Measurements from ENCODE around the gene GBP4. TPM values are rescaled to one million over a fixed set of nuclear protein-coding genes. Genes with fewer than 3 reads are reported as not detected.

GBP4 gene
- total RNA-seq, 2 experiments from 2014 or later = 24.4 to 31.4 TPM

DNA sequence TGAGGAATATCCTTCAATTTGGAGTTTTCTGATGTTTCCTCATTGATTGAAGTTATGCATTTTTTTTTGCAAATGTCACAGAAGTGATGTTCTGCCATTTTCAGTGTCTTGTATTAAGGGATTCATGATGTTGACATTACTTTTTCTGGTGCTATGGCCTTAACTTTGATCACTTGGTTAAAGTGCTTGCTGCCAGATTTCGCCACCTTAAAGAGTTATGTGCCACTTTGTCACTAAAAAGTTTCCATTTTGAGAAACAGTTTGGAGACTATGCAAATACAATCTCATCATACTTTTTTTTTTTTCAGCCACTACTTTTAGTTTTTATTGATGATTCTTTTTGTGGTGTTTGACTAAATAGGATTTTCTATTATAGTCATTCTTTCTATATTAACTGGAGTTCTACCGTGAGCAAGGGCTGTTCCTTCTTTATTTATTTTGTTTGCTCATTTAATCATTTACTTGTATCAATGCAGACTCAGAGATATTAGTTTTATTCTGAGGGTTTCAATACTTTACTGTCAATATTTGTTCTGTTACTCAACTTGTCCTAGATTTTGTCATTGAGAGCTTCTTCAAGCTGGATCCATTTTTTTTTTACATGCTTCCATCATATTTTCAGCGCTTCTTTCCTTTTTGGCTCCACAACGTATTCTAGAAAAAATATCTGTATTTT, 26.1 kb downstream of the GBP4 start:
- POLR2A ChIA-PET = no interaction called here

DNA sequence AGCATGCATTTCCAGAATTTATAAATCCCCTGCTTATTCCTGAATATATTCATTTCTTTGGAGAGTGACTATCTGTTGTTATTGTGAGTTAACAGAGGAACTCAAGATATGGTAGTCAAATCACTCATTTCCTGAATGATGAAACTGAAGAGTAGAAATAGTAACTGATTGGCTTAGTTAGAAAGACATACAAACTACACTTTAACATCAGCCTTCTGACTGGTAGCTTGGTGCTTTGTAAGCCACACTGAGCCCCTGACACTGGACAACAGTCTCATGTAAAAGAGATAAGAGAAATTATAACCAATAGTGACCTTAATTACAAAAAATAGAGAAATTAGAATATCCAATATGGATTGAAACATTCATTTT, 27.7 kb downstream of the GBP4 start:
- CTCF ChIA-PET = no interaction called here
- POLR2A ChIA-PET = no interaction called here

More for the DNA sequence above, 26.1 kb downstream of the GBP4 start:
- CTCF ChIA-PET = no interaction called here

DNA sequence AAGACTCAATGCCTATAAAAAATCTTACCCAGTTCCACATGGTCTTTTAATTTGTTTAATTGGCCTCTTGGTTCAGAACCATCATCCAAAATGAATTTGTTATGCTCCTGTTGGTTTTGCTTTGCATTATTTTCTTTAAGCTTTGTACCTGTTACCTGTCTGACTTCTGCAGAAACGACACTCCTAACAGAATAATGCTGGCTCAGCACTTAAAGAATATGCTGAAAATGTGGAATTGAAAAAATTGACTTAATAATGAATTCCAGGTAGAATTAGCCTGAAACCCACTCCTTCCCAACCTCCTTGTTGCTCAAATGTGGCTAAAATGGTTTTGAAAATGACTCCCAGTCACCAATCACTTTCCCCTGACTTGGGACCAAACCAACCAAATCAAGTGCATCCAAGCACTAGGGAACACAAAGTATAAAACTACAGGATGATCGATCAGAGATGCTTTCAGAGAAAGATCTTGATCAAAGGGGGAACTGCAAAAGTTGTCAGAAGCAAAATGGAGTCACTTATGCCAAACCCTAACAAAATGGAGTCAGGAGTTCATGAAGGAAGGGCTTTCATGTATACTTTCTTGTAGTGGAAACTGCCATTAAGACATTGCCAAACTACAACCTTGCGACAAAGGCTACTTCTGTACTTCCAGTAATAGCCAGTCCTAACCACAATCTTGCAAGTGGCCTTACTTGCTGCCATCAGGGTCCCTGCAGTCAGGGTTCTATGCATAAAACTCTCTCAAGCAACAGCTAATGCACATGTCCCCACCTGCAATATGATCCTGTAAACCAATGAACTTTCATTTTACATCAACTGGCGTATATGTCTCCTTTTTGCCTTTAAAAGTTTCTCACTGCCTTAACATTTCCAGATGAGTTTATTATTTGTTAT, 28.3 kb downstream of the GBP4 start:
- CTCF ChIA-PET = no interaction called here
- POLR2A ChIA-PET = interaction anchor here (1.3 kb wide), 1 partner anchor 44 kb away, joined by 3 read pairs; no protein-coding TSS in a partner anchor

DNA sequence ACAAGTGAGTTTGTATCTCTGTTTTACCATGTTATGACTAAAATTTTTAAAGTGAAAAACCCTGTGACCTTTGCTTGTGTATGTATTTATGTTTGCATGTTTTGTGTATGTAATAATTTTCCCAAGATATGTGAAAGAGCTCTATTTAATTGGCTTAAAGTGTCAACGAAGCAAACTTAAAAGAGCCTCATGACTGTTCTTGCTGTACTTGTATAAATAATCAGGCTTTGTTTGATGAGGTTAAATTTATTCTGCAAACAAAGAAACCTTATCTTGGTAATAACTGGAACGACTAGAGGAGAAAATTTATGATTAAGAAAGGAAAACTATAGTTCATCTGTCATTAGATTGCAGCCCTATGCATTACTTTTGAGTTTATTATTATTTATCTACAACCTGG, 29.6 kb downstream of the GBP4 start:
- POLR2A ChIA-PET = interaction anchor here (1.3 kb wide), 1 partner anchor 43 kb away, joined by 3 read pairs; no protein-coding TSS in a partner anchor
- CTCF ChIA-PET = no interaction called here

DNA sequence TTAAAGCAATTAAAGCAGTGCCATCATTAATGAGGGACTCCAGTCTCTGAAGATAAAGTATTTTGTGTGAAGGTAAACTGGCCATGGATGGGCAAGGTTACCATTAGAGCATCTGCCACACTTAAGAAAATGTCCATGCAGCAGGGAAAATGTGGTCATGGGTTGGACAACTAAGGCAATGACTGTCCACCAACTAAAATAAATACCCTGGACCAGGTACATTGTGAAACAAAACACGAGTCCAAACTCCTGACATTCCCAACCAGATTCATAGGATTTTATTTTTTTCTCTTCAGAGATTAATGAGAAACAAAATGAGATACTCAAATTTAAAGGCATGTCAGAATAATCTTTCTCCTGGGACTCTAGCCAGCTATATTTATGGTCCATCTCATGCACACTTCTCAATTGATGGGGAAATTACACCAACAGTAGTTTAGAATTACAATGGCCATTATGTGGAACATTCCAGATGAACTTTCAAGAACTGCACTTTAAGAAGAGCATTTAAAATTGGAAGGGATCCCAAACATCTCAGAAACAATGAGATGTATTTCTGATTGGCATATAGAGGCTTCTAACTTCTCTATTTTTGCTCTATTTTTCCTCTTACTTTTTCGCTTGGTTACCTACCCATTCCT, 31.0 kb downstream of the GBP4 start:
- POLR2A ChIA-PET = no interaction called here
- CTCF ChIA-PET = interaction anchor here (0.7 kb wide), 1 partner anchor 184 kb away, joined by 3 read pairs; no protein-coding TSS in a partner anchor

DNA sequence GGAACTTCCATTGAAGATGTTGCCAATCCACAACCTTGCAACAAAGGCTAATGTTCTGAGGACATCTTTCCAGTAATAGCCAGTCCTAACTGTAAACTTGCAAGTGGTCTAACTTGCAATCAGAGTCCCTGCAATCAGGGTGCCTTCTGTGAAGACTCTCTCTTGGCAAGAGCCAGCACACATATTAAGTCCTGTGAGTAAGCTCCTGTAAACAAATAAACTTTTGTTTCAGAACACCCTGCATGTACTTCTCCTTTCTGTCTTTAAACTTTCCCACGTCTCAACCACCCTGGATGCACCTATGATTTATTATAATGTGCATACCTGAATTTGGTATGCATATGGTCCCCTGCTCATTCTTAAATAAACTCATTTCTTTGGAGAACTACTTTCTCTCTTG, 32.0 kb downstream of the GBP4 start:
- CTCF ChIA-PET = no interaction called here
- POLR2A ChIA-PET = no interaction called here

DNA sequence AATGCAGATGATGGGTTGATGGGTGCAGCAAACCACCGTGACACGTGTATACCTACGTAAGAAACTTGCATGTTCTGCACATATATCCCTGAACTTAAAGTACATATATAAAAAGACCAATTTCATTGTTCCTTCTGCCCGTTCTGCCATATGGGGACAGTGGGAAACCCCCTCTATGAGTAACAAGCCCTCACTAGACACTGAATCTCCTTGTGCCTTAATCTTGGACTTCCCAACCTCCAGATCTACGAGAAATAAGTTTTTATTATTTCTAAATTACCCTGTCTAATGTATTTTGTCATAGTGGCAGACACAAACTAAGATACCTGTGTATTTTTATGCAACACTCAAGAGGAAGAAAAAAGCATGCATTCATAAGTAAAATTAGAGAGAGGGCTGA, 32.9 kb downstream of the GBP4 start:
- POLR2A ChIA-PET = no interaction called here
- CTCF ChIA-PET = no interaction called here

DNA sequence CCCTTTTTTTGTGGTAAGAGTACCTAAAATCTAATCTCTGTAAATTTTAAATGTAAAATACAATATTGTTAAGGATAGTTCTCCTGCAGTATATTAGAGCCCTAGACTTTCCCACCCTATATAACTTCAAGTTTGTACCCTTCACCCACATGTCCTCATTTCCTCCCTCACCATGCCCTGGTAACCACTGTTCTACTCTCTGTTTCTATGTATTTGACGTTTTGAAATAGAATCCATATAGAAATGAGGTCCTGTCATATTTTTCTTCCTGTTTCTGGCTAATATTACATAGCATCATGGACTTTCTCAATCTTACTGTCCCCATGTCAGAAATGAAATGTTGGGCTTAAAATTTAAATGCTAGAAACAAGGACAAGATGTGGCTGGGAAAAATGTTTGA, 47.7 kb downstream of the GBP4 start:
- ChIA-PET CTCF (no interaction called here), POLR2A (no interaction called here)

DNA sequence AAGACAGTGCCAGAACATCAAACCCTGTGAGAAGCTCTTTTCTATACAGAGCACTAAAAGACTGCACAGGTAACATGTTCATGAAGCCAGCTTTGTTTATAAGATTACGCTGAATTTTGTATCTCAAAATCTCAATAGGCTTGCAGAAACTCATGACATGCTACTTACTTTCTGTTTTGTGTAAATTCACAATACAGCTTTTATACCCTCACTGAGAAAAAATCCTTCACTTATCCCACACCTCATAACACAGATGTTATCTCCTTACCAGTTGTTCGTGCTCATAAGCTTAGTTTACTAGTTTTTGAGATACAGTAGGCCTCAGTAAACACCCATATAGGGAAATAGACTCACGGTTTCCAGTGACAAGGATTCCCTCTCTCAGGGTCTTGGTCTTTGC, 48.8 kb downstream of the GBP4 start:
- POLR2A ChIA-PET = no interaction called here

DNA sequence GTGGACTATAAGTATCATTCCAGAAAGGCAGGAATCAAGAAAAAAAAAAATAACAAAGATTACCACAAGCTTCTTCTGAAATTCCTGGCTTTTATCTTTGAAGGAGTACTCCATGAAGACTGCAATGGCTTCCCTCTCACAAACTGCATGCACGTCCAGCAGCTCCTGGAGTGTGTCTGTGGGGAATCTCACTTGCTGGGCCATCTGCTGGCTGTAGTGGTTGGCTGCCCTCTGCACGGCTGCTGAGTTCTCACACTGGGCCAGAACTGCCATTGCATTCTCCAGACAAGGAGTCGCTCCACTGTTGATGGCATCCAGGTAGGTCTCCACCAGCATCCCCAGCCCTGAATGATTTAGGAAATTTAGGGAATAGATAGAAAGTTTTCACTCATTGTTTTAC, 49.5 kb downstream of the GBP4 start:
- ChIA-PET POLR2A (no interaction called here), CTCF (no interaction called here)

More for the DNA sequence above, 48.8 kb downstream of the GBP4 start:
- CTCF ChIA-PET = no interaction called here

DNA sequence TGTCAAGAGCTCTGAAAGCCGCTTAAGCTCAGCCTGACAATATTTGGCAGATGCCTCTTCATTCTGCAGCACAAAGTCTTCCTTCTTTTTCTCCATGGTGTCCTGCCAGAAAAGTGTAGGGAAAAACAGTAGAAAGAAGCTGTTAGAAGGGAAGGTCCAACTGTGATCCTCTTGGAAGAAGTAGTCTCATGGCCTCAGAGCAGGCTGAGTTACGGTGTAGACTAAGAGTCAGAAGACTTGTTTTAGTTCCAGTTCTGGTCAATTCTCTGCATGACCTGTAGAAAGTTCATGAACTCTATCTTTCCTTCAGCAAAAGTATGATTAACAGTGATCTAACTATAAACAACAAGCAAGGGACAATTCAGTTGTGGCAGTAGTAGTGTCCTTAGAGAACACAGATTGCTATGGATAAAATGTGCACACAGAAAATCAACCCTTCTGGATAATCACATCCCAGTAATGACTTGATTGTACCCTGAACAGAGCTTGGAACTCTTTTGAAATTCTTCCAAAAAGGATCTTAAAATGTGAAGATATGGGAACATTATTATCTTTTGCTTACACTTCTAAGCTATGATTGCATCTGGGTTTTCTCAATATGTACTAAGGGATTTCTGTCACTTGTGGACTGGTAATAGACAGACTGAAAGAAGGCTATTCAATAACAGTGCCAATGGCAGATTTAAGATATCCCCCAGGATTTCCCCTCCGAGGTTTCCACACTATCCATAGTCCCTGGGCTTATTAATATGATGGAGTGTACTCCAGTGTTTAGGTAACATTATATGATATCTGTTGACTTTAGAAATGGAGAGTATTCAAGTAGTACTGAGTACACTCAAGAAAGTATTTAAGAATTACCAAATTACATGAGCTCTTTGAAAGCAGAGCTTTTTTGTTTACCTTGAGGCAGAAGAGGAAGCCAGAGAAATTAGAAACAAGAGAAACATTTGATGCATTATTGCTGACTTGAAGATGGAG, 50.8 kb downstream of the GBP4 start:
- ChIA-PET POLR2A (no interaction called here), CTCF (no interaction called here)

DNA sequence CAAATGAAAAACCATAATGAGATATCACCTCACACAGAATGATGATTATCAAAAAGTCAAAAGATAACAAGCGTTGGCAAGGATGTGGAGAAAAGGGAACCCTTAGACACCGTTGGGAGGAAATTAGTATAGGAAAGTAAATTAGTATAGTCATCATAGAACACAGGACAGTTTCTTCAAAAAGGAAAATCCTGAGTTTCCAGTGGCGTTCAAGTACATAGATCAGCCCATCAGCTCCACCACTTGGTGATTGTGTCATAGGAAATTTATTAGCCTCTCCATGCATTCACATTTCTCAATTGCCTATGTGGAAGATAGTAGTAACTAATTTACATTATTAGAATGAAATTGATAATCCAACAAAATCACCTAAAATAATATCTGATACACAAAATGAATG, 52.0 kb downstream of the GBP4 start:
- POLR2A ChIA-PET = no interaction called here
- CTCF ChIA-PET = no interaction called here

DNA sequence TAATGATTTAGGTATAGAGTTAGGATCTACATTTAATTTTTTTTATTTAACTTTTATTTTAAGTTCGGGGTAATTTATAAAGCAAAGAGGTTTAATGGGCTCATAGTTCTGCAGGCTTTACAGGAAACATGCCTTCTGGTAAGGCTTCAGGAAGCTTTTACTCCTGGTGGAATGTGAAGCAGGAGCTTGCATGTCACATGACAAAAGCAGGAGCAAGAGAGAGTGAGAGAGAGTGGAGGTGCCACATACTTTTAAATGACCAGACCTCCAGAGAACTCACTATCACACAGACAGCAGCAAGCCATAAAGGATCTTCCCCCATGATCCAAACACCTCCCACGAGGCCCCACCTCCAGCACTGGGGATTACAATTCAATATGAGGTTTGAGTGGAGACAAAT, 55.3 kb downstream of the GBP4 start:
- ChIA-PET CTCF (no interaction called here), POLR2A (no interaction called here)

DNA sequence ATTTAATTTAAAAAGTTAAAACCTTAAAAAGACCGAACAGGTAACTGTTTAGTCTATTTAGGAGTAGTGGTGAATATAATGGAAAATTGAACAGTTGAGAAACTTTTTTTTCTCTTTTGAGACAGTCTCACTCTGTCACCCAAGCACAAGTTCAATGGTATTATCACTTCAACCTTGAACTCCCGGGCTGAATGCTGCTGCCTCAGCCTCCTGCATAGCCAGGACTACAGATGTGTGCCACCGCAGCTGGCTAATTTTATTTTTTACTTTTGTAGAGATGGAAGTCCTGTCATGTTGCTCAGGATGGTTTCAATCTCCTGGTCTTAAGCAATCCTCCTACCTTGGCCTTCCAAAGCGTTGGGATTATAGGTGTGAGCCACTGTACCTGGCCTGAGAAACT, 56.6 kb downstream of the GBP4 start:
- ChIA-PET POLR2A (no interaction called here), CTCF (no interaction called here)

DNA sequence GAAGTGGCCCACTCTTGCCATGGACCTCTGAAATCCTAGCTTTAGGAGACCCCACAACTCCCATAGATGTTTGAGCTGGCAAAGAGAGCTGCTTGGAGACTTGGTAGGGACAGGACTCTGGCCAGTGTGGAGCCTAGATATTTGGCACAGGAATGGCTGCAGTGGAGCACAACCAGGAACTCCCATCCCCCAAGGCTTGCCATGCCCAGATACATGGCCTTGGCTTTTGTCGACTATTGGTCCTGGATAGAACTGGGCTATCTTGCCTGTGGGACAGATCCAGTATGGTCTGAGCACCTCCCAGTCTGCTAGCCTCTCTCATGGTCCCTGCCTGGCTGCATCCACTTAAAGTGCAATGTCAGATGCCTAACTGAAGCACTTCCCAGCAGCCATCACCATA, 65.0 kb downstream of the GBP4 start:
- ChIA-PET CTCF (no interaction called here), POLR2A (no interaction called here)

Other genes with a start within 250 kb of the GBP4 start
- 10 to 100 TPM; 63.1 to 64.6 TPM for gene KYAT3, start 206.3 kb downstream of the GBP4 start, total RNA-seq
- gene RBMXL1, start 206.3 kb downstream of the GBP4 start, total RNA-seq = 10 to 100 TPM; 30.7 to 31.5 TPM
- 1 to 10 TPM; 9.4 to 9.8 TPM for gene GBP3, start 176.1 kb downstream of the GBP4 start, total RNA-seq
- gene GBP1, start 133.7 kb downstream of the GBP4 start, total RNA-seq = 10 to 100 TPM; 59.6 to 61.6 TPM
- gene GBP2, start 72.8 kb downstream of the GBP4 start, total RNA-seq = 100 to 1,000 TPM; 194 to 197 TPM
- under 1 TPM in 1 of 2 experiments, not detected in 1; 0.08 TPM for gene GBP7, start 22.9 kb downstream of the GBP4 start, total RNA-seq
- 10 to 100 TPM; 97.0 to 99.1 TPM for gene GBP5, start 73.9 kb upstream of the GBP4 start, total RNA-seq
- gene GBP6, start 165.1 kb upstream of the GBP4 start, total RNA-seq = under 1 TPM; 0.21 to 0.25 TPM

Measured in activated CD8-positive, alpha-beta memory T cell treated with anti-CD3 and anti-CD28 coated beads for 36 hours (primary cell).